Panc1 (cell line): ENCODE data around the gene WSB1. TPM values are rescaled to one million over a fixed set of nuclear protein-coding genes. Genes with fewer than 3 reads are reported as not detected.

Source experiments
- ATAC-seq: fragments of 200-7000 bp; cut with Tn5 transposase; 2 replicates; pipeline ENCODE4 v1.9.1; 2020; ENCODE audit warnings: mild to moderate bottlenecking, moderate library complexity
- BruUV-seq: library from RNA; stranded (reverse); fragments of 400-500 nt; replicated peaks from 2 replicates; lab custom pipeline; 2021; lab: Mats Ljungman, UMichigan
- CTCF ChIA-PET: fragments of 300-600 bp; sonication (Branson Sonifier 250); formaldehyde crosslinking; loops from one replicate; lab custom pipeline; 2022; ENCODE audit warnings: antibody characterized with exemption; lab: Charles Lee
- POLR2A ChIA-PET: fragments of 300-600 bp; sonication (Branson Sonifier 250); formaldehyde crosslinking; loops from one replicate; lab custom pipeline; 2022; ENCODE audit warnings: antibody characterized with exemption; lab: Charles Lee
- DNase-seq: peaks from one replicate; pipeline ENCODE4 v3.0.0-alpha.2; 2010; ENCODE audit warnings: low read depth, low spot score
- H3K27ac ChIP-seq: 2 replicates; pipeline ENCODE4 v1.5.1; 2011; ENCODE audit warnings: mild to moderate bottlenecking, low read length, inconsistent platforms
- H3K27me3 ChIP-seq: fragments of 200-500 bp; sonication (Bioruptor generic); 2 replicates; pipeline ENCODE4 v1.6.0; 2014; ENCODE audit warnings: low read length, inconsistent platforms; ENCODE audit not compliant: control insufficient read depth, insufficient read depth
- H3K36me3 ChIP-seq: fragments of 200-500 bp; sonication (Bioruptor generic); 2 replicates; pipeline ENCODE4 v1.5.1; 2014; ENCODE audit warnings: inconsistent platforms, mild to moderate bottlenecking, low read length, moderate library complexity; ENCODE audit not compliant: control insufficient read depth, insufficient read depth
- H3K4me1 ChIP-seq: 2 replicates; pipeline ENCODE4 v1.5.1; 2011; ENCODE audit warnings: inconsistent platforms, mild to moderate bottlenecking, low read length, moderate library complexity; ENCODE audit not compliant: control insufficient read depth, insufficient read depth
- H3K4me3 ChIP-seq, 2 experiments: 2 replicates each; pipeline ENCODE4 v1.5.1; 2011 to 2012; ENCODE audit warnings: low read depth in 2 of 2, low read length in 2 of 2, mild to moderate bottlenecking in 2 of 2, inconsistent platforms in 1 of 2, moderate library complexity in 1 of 2
- H3K9me3 ChIP-seq: fragments of 200-500 bp; sonication (Bioruptor generic); 2 replicates; pipeline ENCODE4 v1.5.1; 2014; ENCODE audit warnings: low read depth, mild to moderate bottlenecking, inconsistent platforms, low read length, moderate library complexity; ENCODE audit not compliant: control insufficient read depth, insufficient read depth
- POLR2AphosphoS5 ChIP-seq: IDR thresholded peaks from 2 replicates; pipeline ENCODE4 v1.6.1; 2012; ENCODE audit warnings: mild to moderate bottlenecking, low read depth, low read length, moderate library complexity
- SIN3A ChIP-seq: IDR thresholded peaks from 2 replicates; pipeline ENCODE4 v1.6.1; 2012; ENCODE audit warnings: low read depth, mild to moderate bottlenecking, low read length, moderate library complexity, borderline replicate concordance; ENCODE audit not compliant: insufficient read depth
- TCF7L2 ChIP-seq: IDR thresholded peaks from 2 replicates; pipeline ENCODE4 v1.6.1; 2011; ENCODE audit warnings: mild to moderate bottlenecking, low read depth, low read length, inconsistent platforms
- in situ Hi-C: cut with HindIII; loops from 2 replicates; pipeline ENCODE4 v1.10.0; 2016; ENCODE audit warnings: low sequenced_read_pairs, low pct_unique_long_range_greater_than_20kb
- intact Hi-C: fragments of 100-400 bp; cut with micrococcal nuclease; formaldehyde crosslinking; loops from one replicate; pipeline ENCODE4 v1.10.0; 2022; ENCODE audit not compliant: unreplicated experiment
- total RNA-seq: library from RNA; stranded (reverse); gene quantifications from one replicate; pipeline ENCODE4 v1.2.1, GENCODE V29; 2021; ENCODE audit not compliant: unreplicated experiment
- TF ChIP-seq, protein P1 (sequence below), 2 experiments: IDR thresholded peaks; 2 replicates each; pipeline ENCODE4 v1.6.1; 2011 to 2012; ENCODE audit warnings: low read depth in 2 of 2, control low read depth in 1 of 2, low read length in 1 of 2, mild to moderate bottlenecking in 1 of 2, moderate library complexity in 1 of 2; ENCODE audit not compliant: insufficient read depth in 1 of 2
- TF ChIP-seq, protein P2 (sequence below): fragments of 450-650 bp; IDR thresholded peaks from 2 replicates; pipeline ENCODE4 v1.5.1; 2017; ENCODE audit warnings: mild to moderate bottlenecking

The WSB1 gene
- total RNA-seq, 1 experiment from 2014 or later: 114 TPM

GRCh38 chr17:27326585-27326984, 32.7 kb downstream of the WSB1 start:
- CTCF ChIA-PET: no interaction called here

DNA sequence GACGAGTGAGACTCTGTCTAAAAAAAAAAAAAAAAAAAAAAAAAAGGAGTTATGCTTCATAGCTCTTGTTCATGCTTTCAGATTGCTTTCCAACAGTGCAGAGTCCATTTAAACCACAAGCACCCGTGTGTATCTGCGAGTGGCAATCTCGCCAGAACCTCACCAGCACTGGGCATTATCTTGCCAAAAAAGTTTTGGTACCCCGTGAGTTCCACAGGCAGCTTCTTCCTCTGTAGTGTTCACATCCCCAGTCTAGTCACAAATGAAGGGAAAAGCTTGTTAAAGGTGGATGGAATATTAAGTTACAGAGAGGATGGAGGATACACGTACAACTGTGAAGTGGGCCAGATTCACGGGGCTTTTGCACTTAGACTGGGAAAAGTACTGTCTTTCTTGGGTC, 33.5 kb downstream of the WSB1 start:
- ATAC-seq: no peak
- Histone ChIP-seq H3K4me1 (peaks cover 5% of the 10 kb centered on the region), H3K27ac (no peak overlapping the region), H3K27me3 (no peaks in the 10 kb centered on the region), H3K36me3 (no peaks in the 10 kb centered on the region), H3K4me3 (no peak overlapping the region), H3K9me3 (no peaks in the 10 kb centered on the region)
- BruUV-seq: no TSS peak
- TF ChIP-seq, protein P1, sequence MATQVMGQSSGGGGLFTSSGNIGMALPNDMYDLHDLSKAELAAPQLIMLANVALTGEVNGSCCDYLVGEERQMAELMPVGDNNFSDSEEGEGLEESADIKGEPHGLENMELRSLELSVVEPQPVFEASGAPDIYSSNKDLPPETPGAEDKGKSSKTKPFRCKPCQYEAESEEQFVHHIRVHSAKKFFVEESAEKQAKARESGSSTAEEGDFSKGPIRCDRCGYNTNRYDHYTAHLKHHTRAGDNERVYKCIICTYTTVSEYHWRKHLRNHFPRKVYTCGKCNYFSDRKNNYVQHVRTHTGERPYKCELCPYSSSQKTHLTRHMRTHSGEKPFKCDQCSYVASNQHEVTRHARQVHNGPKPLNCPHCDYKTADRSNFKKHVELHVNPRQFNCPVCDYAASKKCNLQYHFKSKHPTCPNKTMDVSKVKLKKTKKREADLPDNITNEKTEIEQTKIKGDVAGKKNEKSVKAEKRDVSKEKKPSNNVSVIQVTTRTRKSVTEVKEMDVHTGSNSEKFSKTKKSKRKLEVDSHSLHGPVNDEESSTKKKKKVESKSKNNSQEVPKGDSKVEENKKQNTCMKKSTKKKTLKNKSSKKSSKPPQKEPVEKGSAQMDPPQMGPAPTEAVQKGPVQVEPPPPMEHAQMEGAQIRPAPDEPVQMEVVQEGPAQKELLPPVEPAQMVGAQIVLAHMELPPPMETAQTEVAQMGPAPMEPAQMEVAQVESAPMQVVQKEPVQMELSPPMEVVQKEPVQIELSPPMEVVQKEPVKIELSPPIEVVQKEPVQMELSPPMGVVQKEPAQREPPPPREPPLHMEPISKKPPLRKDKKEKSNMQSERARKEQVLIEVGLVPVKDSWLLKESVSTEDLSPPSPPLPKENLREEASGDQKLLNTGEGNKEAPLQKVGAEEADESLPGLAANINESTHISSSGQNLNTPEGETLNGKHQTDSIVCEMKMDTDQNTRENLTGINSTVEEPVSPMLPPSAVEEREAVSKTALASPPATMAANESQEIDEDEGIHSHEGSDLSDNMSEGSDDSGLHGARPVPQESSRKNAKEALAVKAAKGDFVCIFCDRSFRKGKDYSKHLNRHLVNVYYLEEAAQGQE (IDR thresholded peaks at IDR 0.05; ENCODE audit: insufficient read depth in 1 of 2, low read depth in 2 of 2, low read length in 1 of 2): no peak
- TF ChIP-seq SIN3A: no peak
- no peak for TF ChIP-seq TCF7L2
- TF ChIP-seq, protein P2, sequence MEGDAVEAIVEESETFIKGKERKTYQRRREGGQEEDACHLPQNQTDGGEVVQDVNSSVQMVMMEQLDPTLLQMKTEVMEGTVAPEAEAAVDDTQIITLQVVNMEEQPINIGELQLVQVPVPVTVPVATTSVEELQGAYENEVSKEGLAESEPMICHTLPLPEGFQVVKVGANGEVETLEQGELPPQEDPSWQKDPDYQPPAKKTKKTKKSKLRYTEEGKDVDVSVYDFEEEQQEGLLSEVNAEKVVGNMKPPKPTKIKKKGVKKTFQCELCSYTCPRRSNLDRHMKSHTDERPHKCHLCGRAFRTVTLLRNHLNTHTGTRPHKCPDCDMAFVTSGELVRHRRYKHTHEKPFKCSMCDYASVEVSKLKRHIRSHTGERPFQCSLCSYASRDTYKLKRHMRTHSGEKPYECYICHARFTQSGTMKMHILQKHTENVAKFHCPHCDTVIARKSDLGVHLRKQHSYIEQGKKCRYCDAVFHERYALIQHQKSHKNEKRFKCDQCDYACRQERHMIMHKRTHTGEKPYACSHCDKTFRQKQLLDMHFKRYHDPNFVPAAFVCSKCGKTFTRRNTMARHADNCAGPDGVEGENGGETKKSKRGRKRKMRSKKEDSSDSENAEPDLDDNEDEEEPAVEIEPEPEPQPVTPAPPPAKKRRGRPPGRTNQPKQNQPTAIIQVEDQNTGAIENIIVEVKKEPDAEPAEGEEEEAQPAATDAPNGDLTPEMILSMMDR: no peak
- TF ChIP-seq POLR2AphosphoS5: no peak
- in situ Hi-C loops: loop anchor here (25.0 kb wide), 1 partner anchor 90 kb away; no protein-coding TSS in a partner anchor
- DNase-seq: no peak
- POLR2A ChIA-PET: interaction anchor here (0.6 kb wide), 2 partner anchors 53 to 319 kb away, joined by 12 to 19 read pairs; no protein-coding TSS in a partner anchor
- intact Hi-C loops: no loop called here
- CTCF ChIA-PET: no interaction called here

More at GRCh38 chr17:27326585-27326984, 32.7 kb downstream of the WSB1 start:
- no TSS peak for BruUV-seq
- in situ Hi-C loops: loop anchor here (25.0 kb wide), 1 partner anchor 89 kb away; no protein-coding TSS in a partner anchor
- Histone ChIP-seq H3K27me3 (no peaks in the 10 kb centered on the region), H3K4me1 (no peaks in the 10 kb centered on the region), H3K27ac (no peak overlapping the region), H3K36me3 (no peaks in the 10 kb centered on the region), H3K4me3 (no peak overlapping the region), H3K9me3 (no peaks in the 10 kb centered on the region)
- ATAC-seq: no peak
- TF ChIP-seq SIN3A (no peak), TCF7L2 (no peak), POLR2AphosphoS5 (no peak)
- TF ChIP-seq, protein P1 (IDR thresholded peaks at IDR 0.05; ENCODE audit: insufficient read depth in 1 of 2, low read depth in 2 of 2, low read length in 1 of 2): no peak
- TF ChIP-seq, protein P2: no peak
- POLR2A ChIA-PET: no interaction called here
- no peak for DNase-seq
- intact Hi-C loops: no loop called here
